Fibroblast of skin of scalp (primary cell): ENCODE measurements around the gene SATB1. TPM values are rescaled to one million over a fixed set of nuclear protein-coding genes. Genes with fewer than 3 reads are reported as not detected.
"Not testable (repeated sequence)": the region's sequence is repeated elsewhere in the genome, so short reads cannot be mapped to it uniquely, and the experiment has no call there.

Source experiments
- DNase-seq: peaks from one replicate; pipeline ENCODE4 v3.0.0-alpha.2; 2013
- polyA plus RNA-seq, 2 experiments: library from polyadenylated mRNA; unstranded; fragments of 120-200 nt; gene quantifications; one replicate each; pipeline ENCODE4 v1.2.1, GENCODE V29; 2013; ENCODE audit not compliant: insufficient read length in 2 of 2

The SATB1 gene
- 9.7 TPM for polyA plus RNA-seq (2013, experiment 1 of 2; ENCODE audit: insufficient read length)
- polyA plus RNA-seq (2013, experiment 2 of 2; ENCODE audit: insufficient read length), result 9.9 TPM

GRCh38 chr3:18424729-18425640, at the start of gene SATB1:
SATB1 (minus strand) TSS chr3:18425339; CDS start chr3:18420967, 4,372 bp downstream.
- DNase-seq, result peak; percentile 77

- DNase-seq, result peak; percentile 1
These were observed 49.1 kb upstream of the SATB1 start for GRCh38 chr3:18474202-18474601.

GRCh38 chr3:18469775-18470174, 44.6 kb upstream of the SATB1 start:
- DNase-seq, result no peak

GRCh38 chr3:18466136-18466535, 41.0 kb upstream of the SATB1 start:
- no peak for DNase-seq

GRCh38 chr3:18454766-18455165, 29.6 kb upstream of the SATB1 start:
- no peak for DNase-seq

- DNase-seq, result not testable (repeated sequence)
These were observed 24.5 kb upstream of the SATB1 start for GRCh38 chr3:18449618-18450017.

- no peak for DNase-seq
These were observed 22.6 kb upstream of the SATB1 start for GRCh38 chr3:18447720-18448119.

- DNase-seq, result no peak
These were observed 21.1 kb upstream of the SATB1 start for GRCh38 chr3:18446149-18446825.

- DNase-seq, result no peak
These were observed 20.4 kb upstream of the SATB1 start for GRCh38 chr3:18445401-18446148.

- peak; percentile 78 for DNase-seq
These were observed 19.7 kb upstream of the SATB1 start for GRCh38 chr3:18444595-18445400.

GRCh38 chr3:18443665-18444594, 18.8 kb upstream of the SATB1 start:
- DNase-seq, result no peak

- no peak for DNase-seq
These were observed 17.9 kb upstream of the SATB1 start for GRCh38 chr3:18442756-18443664.

GRCh38 chr3:18441551-18441950, 16.4 kb upstream of the SATB1 start:
- DNase-seq, result no peak

GRCh38 chr3:18440066-18440722, 15.1 kb upstream of the SATB1 start:
- DNase-seq, result peak; percentile 49

GRCh38 chr3:18439281-18439680, 14.1 kb upstream of the SATB1 start:
- no peak for DNase-seq

- no peak for DNase-seq
These were observed 13.4 kb upstream of the SATB1 start for GRCh38 chr3:18438586-18438985.

- no peak for DNase-seq
These were observed 11.1 kb upstream of the SATB1 start for GRCh38 chr3:18436213-18436612.

- DNase-seq, result no peak
These were observed 9.6 kb upstream of the SATB1 start for GRCh38 chr3:18434711-18435110.

- DNase-seq, result no peak
These were observed 7.6 kb upstream of the SATB1 start for GRCh38 chr3:18432752-18433151.
